OCI-M2 (cell line): ENCODE data around the gene LRRC4.

ENCODE experiments used
- DNase-seq: peaks from one replicate; lab custom pipeline; 2025; ENCODE audit not compliant: unreplicated experiment; lab: John Stamatoyannopoulos, UW

The LRRC4 gene

GRCh38 chr7:128008141-128008540 lies 23.1 kb downstream of the LRRC4 start:
- no peak for DNase-seq

- no peak for DNase-seq
Observed at GRCh38 chr7:128007303-128007680, 23.9 kb downstream of the LRRC4 start.

GRCh38 chr7:128006550-128007302 lies 24.5 kb downstream of the LRRC4 start:
- DNase-seq, result no peak

GRCh38 chr7:128005759-128006159 lies 25.5 kb downstream of the LRRC4 start:
- no peak for DNase-seq

- no peak for DNase-seq
Observed at GRCh38 chr7:128005117-128005516, 26.1 kb downstream of the LRRC4 start.

- DNase-seq, result no peak
Observed at GRCh38 chr7:128004623-128005022, 26.6 kb downstream of the LRRC4 start.

- DNase-seq, result no peak
Observed at GRCh38 chr7:128003787-128004186, 27.4 kb downstream of the LRRC4 start.

- no peak for DNase-seq
Observed at GRCh38 chr7:128003167-128003566, 28.1 kb downstream of the LRRC4 start.

- no peak for DNase-seq
Observed at GRCh38 chr7:128000854-128001265, 30.4 kb downstream of the LRRC4 start.

- DNase-seq, result no peak
Observed at GRCh38 chr7:128000048-128000447, 31.2 kb downstream of the LRRC4 start.

GRCh38 chr7:127998671-127999070 lies 32.6 kb downstream of the LRRC4 start:
- DNase-seq, result no peak

GRCh38 chr7:127997226-127997922 lies 33.9 kb downstream of the LRRC4 start:
- DNase-seq, result no peak

- DNase-seq, result no peak
Observed at GRCh38 chr7:127996253-127997071, 34.8 kb downstream of the LRRC4 start.

GRCh38 chr7:127995881-127996215 lies 35.4 kb downstream of the LRRC4 start:
- no peak for DNase-seq

- no peak for DNase-seq
Observed at GRCh38 chr7:127995156-127995880, 35.9 kb downstream of the LRRC4 start.

GRCh38 chr7:127993987-127994386 lies 37.2 kb downstream of the LRRC4 start:
- DNase-seq, result no peak

- DNase-seq, result no peak
Observed at GRCh38 chr7:127993317-127993716, 37.9 kb downstream of the LRRC4 start.

GRCh38 chr7:127988751-127989150 lies 42.5 kb downstream of the LRRC4 start:
- DNase-seq, result no peak

- no peak for DNase-seq
Observed at GRCh38 chr7:127986581-127987521, 44.4 kb downstream of the LRRC4 start.

GRCh38 chr7:127983804-127984332 lies 47.4 kb downstream of the LRRC4 start:
- DNase-seq, result no peak
